SK-N-SH (cell line): ENCODE data around the gene ARHGAP40. TPM values are rescaled to one million over a fixed set of nuclear protein-coding genes. Genes with fewer than 3 reads are reported as not detected.

Experiments used
- CTCF ChIA-PET: fragments of 300-600, 350-600 bp; formaldehyde crosslinking; extraction: SDS; loops from one replicate; lab custom pipeline; 2021; lab: Yijun Ruan, JAX
- POLR2A ChIA-PET: fragments of 350-600 bp; sonication (Branson Sonifier 250); formaldehyde crosslinking; extraction: SDS; loops from one replicate; lab custom pipeline; 2020; ENCODE audit warnings: antibody characterized with exemption, inconsistent platforms; lab: Yijun Ruan, JAX
- DNase-seq: peaks from one replicate; pipeline ENCODE4 v3.0.0; 2012
- H2AFZ ChIP-seq: fragments of 200-600 bp; sonication (generic); 2 replicates; pipeline ENCODE4 v1.8.1; 2016; ENCODE audit warnings: antibody characterized with exemption, mild to moderate bottlenecking, low read depth
- H3F3A ChIP-seq: fragments of 200-600 bp; sonication (generic); replicated peaks from 2 replicates; pipeline ENCODE3; 2016; ENCODE audit warnings: antibody characterized with exemption, mild to moderate bottlenecking; ENCODE audit not compliant: insufficient read depth
- H3K27ac ChIP-seq, 2 experiments: fragments of 200-500 bp in 1 of 2; fragments of 200-600 bp in 1 of 2; sonication (Bioruptor generic) in 1 of 2; sonication (generic), shearing (Covaris generic) in 1 of 2; 2 replicates each; pipeline versions ENCODE4 v1.5.1 to v1.6.1; 2014 to 2016; ENCODE audit warnings: low read depth in 2 of 2, inconsistent platforms in 1 of 2, low read length in 1 of 2, mild to moderate bottlenecking in 1 of 2, mixed read lengths in 1 of 2
- H3K27me3 ChIP-seq: fragments of 200-600 bp; sonication (generic), shearing (Covaris generic); 2 replicates; pipeline ENCODE4 v1.6.1; 2016; ENCODE audit warnings: mixed run types; ENCODE audit not compliant: insufficient read depth
- H3K36me3 ChIP-seq, 2 experiments: fragments of 200-500 bp in 1 of 2; fragments of 200-600 bp in 1 of 2; sonication (Bioruptor generic) in 1 of 2; sonication (generic) in 1 of 2; replicated peaks in 1 of 2; 2 replicates each; pipeline versions ENCODE3 to v1.5.1; 2014 to 2016; ENCODE audit warnings: low read length in 1 of 2, mild to moderate bottlenecking in 1 of 2; ENCODE audit not compliant: insufficient read depth in 2 of 2, control insufficient read depth in 1 of 2
- H3K4me1 ChIP-seq, 2 experiments: fragments of 200-500 bp in 1 of 2; fragments of 200-600 bp in 1 of 2; sonication (Bioruptor generic) in 1 of 2; sonication (generic), shearing (Covaris generic) in 1 of 2; 2 replicates each; pipeline versions ENCODE4 v1.5.1 to v1.6.1; 2014 to 2016; ENCODE audit warnings: low read depth in 1 of 2, low read length in 1 of 2, mixed run types in 1 of 2; ENCODE audit not compliant: insufficient read depth in 2 of 2, control insufficient read depth in 1 of 2
- H3K4me2 ChIP-seq: fragments of 200-600 bp; sonication (generic), shearing (Covaris generic); 2 replicates; pipeline ENCODE4 v1.6.1; 2017; ENCODE audit warnings: mixed run types
- H3K4me3 ChIP-seq, 2 experiments: fragments of 200-500 bp in 1 of 2; fragments of 200-600 bp in 1 of 2; sonication (Bioruptor generic) in 1 of 2; sonication (generic), shearing (Covaris generic) in 1 of 2; 2 replicates each; pipeline versions ENCODE4 v1.5.1 to v1.8.1; 2014 to 2016; ENCODE audit warnings: low read depth in 2 of 2, inconsistent platforms in 1 of 2, low read length in 1 of 2, mild to moderate bottlenecking in 1 of 2, mixed read lengths in 1 of 2, moderate library complexity in 1 of 2
- H3K79me2 ChIP-seq: fragments of 200-600 bp; sonication (generic); 2 replicates; pipeline ENCODE4 v1.8.1; 2017; ENCODE audit warnings: mild to moderate bottlenecking; ENCODE audit not compliant: insufficient read depth
- H3K9ac ChIP-seq: fragments of 200-600 bp; sonication (generic); 2 replicates; pipeline ENCODE4 v1.6.1; 2017; ENCODE audit warnings: mixed run types
- H3K9me2 ChIP-seq: fragments of 200-600 bp; sonication (generic); 2 replicates; pipeline ENCODE4 v1.6.1; 2017; ENCODE audit warnings: mixed run types
- H3K9me3 ChIP-seq: fragments of 200-600 bp; sonication (generic); 2 replicates; pipeline ENCODE4 v1.6.1; 2017; ENCODE audit warnings: mixed run types, mild to moderate bottlenecking, moderate library complexity
- H4K20me1 ChIP-seq: fragments of 200-600 bp; sonication (generic); 2 replicates; pipeline ENCODE4 v1.6.1; 2017; ENCODE audit warnings: mild to moderate bottlenecking, mixed run types; ENCODE audit not compliant: insufficient read depth
- CHD2 ChIP-seq: fragments of 150-350 bp; IDR thresholded peaks from 2 replicates; pipeline ENCODE4 v1.6.1; 2018; ENCODE audit warnings: low read length; ENCODE audit not compliant: partially characterized antibody
- EZH2phosphoT487 ChIP-seq: fragments of 200-600 bp; sonication (generic); IDR thresholded peaks from 2 replicates; pipeline ENCODE4 v1.6.1; 2017; ENCODE audit warnings: low read depth, mixed run types, mild to moderate bottlenecking, antibody characterized with exemption, moderate library complexity, borderline replicate concordance
- FOSL2 ChIP-seq: IDR thresholded peaks from 2 replicates; pipeline ENCODE4 v1.4.0; 2012; ENCODE audit warnings: low read depth, mild to moderate bottlenecking, moderate library complexity, borderline replicate concordance
- GABPA ChIP-seq: IDR thresholded peaks from 2 replicates; pipeline ENCODE4 v1.4.0; 2012; ENCODE audit warnings: low read depth, mild to moderate bottlenecking
- JUND ChIP-seq: IDR thresholded peaks from 2 replicates; pipeline ENCODE4 v1.4.0; 2012
- MEF2A ChIP-seq: IDR thresholded peaks from 2 replicates; pipeline ENCODE4 v1.4.0; 2012; ENCODE audit warnings: low read depth, borderline replicate concordance
- MXI1 ChIP-seq: IDR thresholded peaks from 2 replicates; pipeline ENCODE4 v1.6.1; 2012; ENCODE audit warnings: mild to moderate bottlenecking, low read depth, low read length, improper control_type of control experiment
- NFIC ChIP-seq: IDR thresholded peaks from 2 replicates; pipeline ENCODE4 v1.4.0; 2012; ENCODE audit warnings: borderline replicate concordance
- RAD21 ChIP-seq: IDR thresholded peaks from 2 replicates; pipeline ENCODE4 v1.6.1; 2012; ENCODE audit warnings: mild to moderate bottlenecking, low read length
- RCOR1 ChIP-seq: fragments of 150-350 bp; IDR thresholded peaks from 2 replicates; pipeline ENCODE4 v1.6.1; 2017; ENCODE audit warnings: antibody characterized with exemption, low read length
- RFX5 ChIP-seq: IDR thresholded peaks from 2 replicates; pipeline ENCODE4 v1.6.1; 2012; ENCODE audit warnings: mild to moderate bottlenecking, improper control_type of control experiment, low read length
- TEAD4 ChIP-seq: IDR thresholded peaks from 2 replicates; pipeline ENCODE4 v1.4.0; 2012; ENCODE audit warnings: mild to moderate bottlenecking, borderline replicate concordance; ENCODE audit not compliant: insufficient read depth
- USF2 ChIP-seq: fragments of 150-350 bp; IDR thresholded peaks from 2 replicates; pipeline ENCODE4 v1.6.1; 2017; ENCODE audit warnings: antibody characterized with exemption, low read length, low read depth, borderline replicate concordance
- YY1 ChIP-seq: IDR thresholded peaks from 2 replicates; pipeline ENCODE4 v1.4.0; 2012; ENCODE audit warnings: low read depth, mild to moderate bottlenecking
- ZBTB33 ChIP-seq: IDR thresholded peaks from 2 replicates; pipeline ENCODE4 v1.4.0; 2012; ENCODE audit warnings: low read depth, borderline replicate concordance
- WGBS: methylation state at CpG from one replicate; pipeline ENCODE4 v1.1.6; 2017; ENCODE audit warnings: low lambda C conversion rate; 5-methylcytosine and 5-hydroxymethylcytosine counted together
- polyA plus RNA-seq, 3 experiments: library from polyadenylated mRNA; depleted of rRNA; stranded (reverse); fragments of >200 nt; gene quantifications; 2 replicates each; pipeline ENCODE4 v1.2.3, GENCODE V29; 2012

The ARHGAP40 gene
- polyA plus RNA-seq, 1 of the 3 experiments (the other 2 are of a cell fraction): 0.02 TPM

- Histone ChIP-seq H3K9me2 (no peaks in the 10 kb centered on the region), H3K4me3 (no peak overlapping the region)
- no peak for DNase-seq
- CTCF ChIA-PET: interaction anchor here (6.2 to 22.0 kb wide), 2 partner anchors 99 to 121 kb away, joined by 41 to 510 read pairs; partner anchors contain the start of gene SLC32A1
- TF ChIP-seq GABPA: no peak
- no peak for TF ChIP-seq EZH2phosphoT487
- TF ChIP-seq MEF2A: no peak
- TF ChIP-seq RAD21: no peak
- TF ChIP-seq ZBTB33: no peak
- no peak for TF ChIP-seq JUND
- TF ChIP-seq YY1: no peak
- no peak for TF ChIP-seq USF2
- TF ChIP-seq CHD2: no peak
- TF ChIP-seq MXI1: no peak
- no peak for TF ChIP-seq RFX5
- TF ChIP-seq, all 33 proteins: peak for 0
- Histone ChIP-seq H3K27me3 (no peaks in the 10 kb centered on the region), H2AFZ (no peak overlapping the region), H3K9ac (no peak overlapping the region), H4K20me1 (no peaks in the 10 kb centered on the region), H3K9me3 (no peaks in the 10 kb centered on the region), H3K4me1 (no peaks in the 10 kb centered on the region), H3K36me3 (no peaks in the 10 kb centered on the region), H3K4me2 (no peak overlapping the region), H3F3A (no peaks in the 10 kb centered on the region), H3K79me2 (no peaks in the 10 kb centered on the region), H3K27ac (no peak overlapping the region)
- POLR2A ChIA-PET: no interaction called here
- 52% methylated on average over 6 of the region's 6 CpGs for WGBS
These were observed 29.1 kb downstream of the ARHGAP40 start for GRCh38 chr20:38630727-38631126.

GRCh38 chr20:38631155-38632022 is 29.8 kb downstream of the ARHGAP40 start:
- Histone ChIP-seq H4K20me1 (no peaks in the 10 kb centered on the region), H3F3A (no peaks in the 10 kb centered on the region), H3K4me1 (no peaks in the 10 kb centered on the region), H3K79me2 (no peaks in the 10 kb centered on the region), H3K9ac (no peak overlapping the region), H3K9me2 (no peaks in the 10 kb centered on the region), H3K4me3 (no peak overlapping the region), H3K27ac (no peak overlapping the region), H3K9me3 (no peaks in the 10 kb centered on the region), H3K36me3 (no peaks in the 10 kb centered on the region), H3K4me2 (no peak overlapping the region), H3K27me3 (no peaks in the 10 kb centered on the region), H2AFZ (no peak overlapping the region)
- no peak for DNase-seq
- CTCF ChIA-PET: interaction anchor here (6.2 to 22.0 kb wide), 2 partner anchors 98 to 120 kb away, joined by 41 to 510 read pairs; partner anchors contain the start of gene SLC32A1
- POLR2A ChIA-PET: no interaction called here
- 85% methylated on average over 3 of the region's 5 CpGs for WGBS
- TF ChIP-seq EZH2phosphoT487 (no peak), FOSL2 (no peak), MEF2A (no peak), TEAD4 (no peak), RCOR1 (no peak), NFIC (no peak), ZBTB33 (no peak)
